ENCODE data around the gene CELA2A.
"Not testable (repeated sequence)": the region's sequence is repeated elsewhere in the genome, so short reads cannot be mapped to it uniquely, and the experiment has no call there.

The CELA2A gene

DNA sequence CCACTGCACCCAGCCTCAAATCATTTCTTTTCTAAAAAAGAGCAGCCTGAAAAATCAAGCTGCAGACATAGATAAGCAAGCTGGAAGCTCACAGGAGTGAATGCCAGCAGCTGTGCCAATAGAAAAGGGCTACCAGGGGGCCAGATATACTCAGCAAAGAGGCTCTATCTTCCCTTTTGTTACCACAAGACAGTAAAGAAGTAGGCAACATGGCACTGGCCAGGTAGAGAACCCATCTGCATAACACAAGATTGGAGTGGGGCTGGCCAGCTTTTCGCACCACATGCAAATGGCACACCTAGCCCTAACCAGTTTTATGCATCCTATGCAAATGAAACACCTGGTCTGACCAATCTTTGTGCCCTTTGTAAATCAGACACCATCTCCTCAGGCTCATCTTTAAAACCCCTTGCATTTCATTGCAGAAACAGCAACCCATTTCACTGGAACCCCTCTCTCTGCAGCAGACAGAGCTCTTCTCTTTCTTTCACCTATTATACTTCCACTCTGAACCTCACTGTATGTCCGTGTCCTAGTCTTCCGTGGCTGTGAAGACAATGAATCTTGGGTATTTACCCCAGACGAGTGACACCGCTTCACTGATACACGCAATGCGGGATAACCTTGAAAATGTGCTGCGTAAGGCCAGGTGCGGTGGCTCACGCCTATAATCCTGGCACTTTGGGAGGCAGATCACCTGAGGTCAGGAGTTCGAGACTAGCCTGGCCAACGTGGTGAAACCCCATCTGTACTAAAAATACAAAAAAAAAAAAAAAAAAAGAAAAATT lies 52.4 kb downstream of the CELA2A start:
- H3K4me1 ChIP-seq (ENCODE audit: insufficient read depth, low read length) = peaks cover 19% of the 10 kb centered on the region; the same call in 1 of the 2 replicates
- H3K27me3 ChIP-seq (ENCODE audit: insufficient read depth, low read length) = no peaks in the 10 kb centered on the region
- peak overlapping the region; percentile 91 for H3K27ac ChIP-seq (ENCODE audit: low read depth, low read length)
- H3K4me3 ChIP-seq (ENCODE audit: low read length) = no peak overlapping the region
- WGBS = 71% methylated on average over 11 of the region's 12 CpGs
- no peaks in the 10 kb centered on the region for H3K9me3 ChIP-seq (ENCODE audit: insufficient read depth, low read depth, low read length)
- peaks cover 19% of the 10 kb centered on the region for H3K36me3 ChIP-seq (ENCODE audit: insufficient read depth, low read length)
- peak overlapping the region; percentile 69; the same call in 1 of the 2 replicates for H3K9ac ChIP-seq (ENCODE audit: low read depth, low read length)

DNA sequence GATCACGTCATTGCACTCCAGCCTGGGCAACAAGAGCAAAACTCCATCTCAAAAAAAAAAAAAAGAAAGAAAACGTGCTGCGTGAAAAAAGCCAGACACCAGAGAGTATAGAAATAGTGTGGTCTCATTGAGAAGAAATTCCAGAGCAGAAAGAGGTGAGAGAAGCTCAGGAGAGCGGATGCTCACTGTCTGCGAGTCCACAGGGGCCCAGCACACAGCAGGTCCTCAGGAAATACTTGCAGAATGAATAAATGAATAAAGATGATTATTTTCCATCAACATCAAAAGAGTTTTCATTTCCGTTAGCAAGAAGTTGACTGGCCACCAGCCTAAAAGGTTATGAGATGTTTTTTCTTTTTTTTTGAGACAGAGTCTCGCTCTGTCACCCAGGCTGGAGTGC lies 53.1 kb downstream of the CELA2A start:
- no peak overlapping the region; the same call in 1 of the 2 replicates for H3K27ac ChIP-seq (ENCODE audit: low read depth, low read length)
- H3K4me1 ChIP-seq (ENCODE audit: insufficient read depth, low read length) = peaks cover 19% of the 10 kb centered on the region; the same call in 1 of the 2 replicates
- WGBS = 86% methylated on average over 6 of the region's 7 CpGs
- no peaks in the 10 kb centered on the region for H3K9me3 ChIP-seq (ENCODE audit: insufficient read depth, low read depth, low read length)
- no peaks in the 10 kb centered on the region for H3K27me3 ChIP-seq (ENCODE audit: insufficient read depth, low read length)
- no peak overlapping the region for H3K9ac ChIP-seq (ENCODE audit: low read depth, low read length)
- H3K36me3 ChIP-seq (ENCODE audit: insufficient read depth, low read length) = peaks cover 13% of the 10 kb centered on the region
- H3K4me3 ChIP-seq (ENCODE audit: low read length) = no peak overlapping the region

DNA sequence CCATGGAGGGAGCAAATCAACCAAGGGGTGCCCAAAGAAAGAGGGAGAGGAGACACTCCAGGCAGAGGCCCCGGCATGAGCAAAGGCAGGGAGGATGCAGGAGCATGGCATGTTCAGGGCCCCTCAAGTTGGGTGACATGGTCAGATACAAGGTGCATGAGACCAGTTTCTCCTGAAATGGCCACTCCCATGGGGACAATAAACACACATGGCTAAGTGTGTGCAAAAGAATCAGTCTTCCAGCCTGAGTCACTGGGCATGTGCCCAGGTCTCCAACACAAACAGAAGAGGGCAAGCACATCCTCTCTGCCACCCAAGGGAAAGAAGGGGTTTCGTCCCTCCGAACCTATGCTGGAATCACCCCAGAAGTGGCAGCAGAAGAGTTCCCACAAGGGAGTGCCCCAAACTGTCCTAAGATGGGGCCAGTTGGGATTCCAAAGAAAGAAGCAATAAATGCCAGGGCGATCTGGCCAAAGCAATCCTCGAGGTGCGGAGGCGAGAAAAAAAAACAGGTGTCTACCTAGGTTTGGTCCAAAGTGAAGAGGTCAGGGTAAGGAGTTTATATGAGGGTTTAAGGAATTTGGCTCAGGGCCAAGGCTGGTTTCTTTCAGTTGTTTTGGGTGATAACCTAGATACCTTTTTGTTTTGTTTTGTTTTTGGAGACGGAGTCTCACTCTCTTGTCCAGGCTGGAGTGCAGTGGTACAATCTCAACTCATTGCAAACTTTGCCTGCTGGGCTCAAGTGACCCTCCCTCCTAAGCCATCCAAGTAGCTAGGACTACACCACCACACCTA lies 54.3 kb downstream of the CELA2A start:
- H3K9ac ChIP-seq (ENCODE audit: low read depth, low read length) = no peak overlapping the region
- no peaks in the 10 kb centered on the region for H3K9me3 ChIP-seq (ENCODE audit: insufficient read depth, low read depth, low read length)
- no peak overlapping the region for H3K4me3 ChIP-seq (ENCODE audit: low read length)
- H3K27me3 ChIP-seq (ENCODE audit: insufficient read depth, low read length) = no peaks in the 10 kb centered on the region
- WGBS = 92% methylated on average over 8 of the region's 8 CpGs
- no peak overlapping the region for H3K27ac ChIP-seq (ENCODE audit: low read depth, low read length)
- H3K36me3 ChIP-seq (ENCODE audit: insufficient read depth, low read length) = peaks cover 13% of the 10 kb centered on the region
- peaks cover 19% of the 10 kb centered on the region; the same call in 1 of the 2 replicates for H3K4me1 ChIP-seq (ENCODE audit: insufficient read depth, low read length)

DNA sequence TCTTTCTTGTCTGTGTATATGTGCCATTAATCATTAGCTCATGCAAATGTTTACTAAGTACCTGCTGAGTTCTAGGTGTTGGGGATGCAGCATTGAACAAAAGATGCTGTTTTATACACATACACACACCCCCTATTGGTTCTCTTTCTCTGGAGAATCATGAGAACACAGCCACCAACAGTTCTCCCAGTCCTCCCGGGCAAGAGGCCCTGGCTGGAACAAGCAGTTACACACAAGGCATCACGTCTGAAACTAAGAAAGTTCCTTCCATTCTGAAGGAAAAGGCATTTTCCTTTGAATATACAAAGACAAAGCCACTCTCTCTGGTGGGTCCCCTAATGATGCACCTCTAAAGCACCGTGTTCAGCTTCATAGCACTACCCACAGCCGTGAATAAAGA lies 56.7 kb downstream of the CELA2A start:
- Histone ChIP-seq H3K9ac (ENCODE audit: low read depth, low read length) (no peak overlapping the region), H3K9me3 (ENCODE audit: insufficient read depth, low read depth, low read length) (no peaks in the 10 kb centered on the region), H3K4me3 (ENCODE audit: low read length) (no peak overlapping the region), H3K27me3 (ENCODE audit: insufficient read depth, low read length) (no peaks in the 10 kb centered on the region), H3K4me1 (ENCODE audit: insufficient read depth, low read length) (peaks cover 5% of the 10 kb centered on the region; the same call in 1 of the 2 replicates), H3K36me3 (ENCODE audit: insufficient read depth, low read length) (peaks cover 24% of the 10 kb centered on the region), H3K27ac (ENCODE audit: low read depth, low read length) (no peak overlapping the region)
- 89% methylated on average over 4 of the region's 4 CpGs for WGBS

DNA sequence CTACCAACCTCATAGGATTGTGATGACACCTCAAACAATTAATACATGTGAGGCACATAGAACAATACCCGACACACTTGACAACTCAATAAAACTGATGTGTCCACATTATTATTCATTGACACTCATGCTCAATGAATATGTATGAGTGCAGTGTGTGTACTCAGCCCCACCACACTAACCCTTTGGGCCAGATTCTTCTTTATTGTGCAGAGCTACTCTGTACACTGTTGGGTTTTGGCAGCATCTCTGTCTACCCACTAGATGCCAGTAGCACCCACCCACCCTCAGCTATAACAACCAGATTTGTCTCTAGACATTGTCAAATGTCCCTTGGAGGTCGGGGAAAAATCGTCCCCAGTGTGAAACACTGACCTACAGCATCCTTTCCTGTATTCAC lies 57.4 kb downstream of the CELA2A start:
- no peak overlapping the region for H3K27ac ChIP-seq (ENCODE audit: low read depth, low read length)
- 0 out of 2 replicates have a peak, but pooled peaks cover 5% of the 10 kb centered on the region for H3K4me1 ChIP-seq (ENCODE audit: insufficient read depth, low read length)
- H3K4me3 ChIP-seq (ENCODE audit: low read length) = no peak overlapping the region
- no peak overlapping the region for H3K9ac ChIP-seq (ENCODE audit: low read depth, low read length)
- H3K36me3 ChIP-seq (ENCODE audit: insufficient read depth, low read length) = peaks cover 24% of the 10 kb centered on the region
- 90% methylated on average over 3 of the region's 3 CpGs for WGBS
- H3K27me3 ChIP-seq (ENCODE audit: insufficient read depth, low read length) = no peaks in the 10 kb centered on the region
- H3K9me3 ChIP-seq (ENCODE audit: insufficient read depth, low read depth, low read length) = no peaks in the 10 kb centered on the region

DNA sequence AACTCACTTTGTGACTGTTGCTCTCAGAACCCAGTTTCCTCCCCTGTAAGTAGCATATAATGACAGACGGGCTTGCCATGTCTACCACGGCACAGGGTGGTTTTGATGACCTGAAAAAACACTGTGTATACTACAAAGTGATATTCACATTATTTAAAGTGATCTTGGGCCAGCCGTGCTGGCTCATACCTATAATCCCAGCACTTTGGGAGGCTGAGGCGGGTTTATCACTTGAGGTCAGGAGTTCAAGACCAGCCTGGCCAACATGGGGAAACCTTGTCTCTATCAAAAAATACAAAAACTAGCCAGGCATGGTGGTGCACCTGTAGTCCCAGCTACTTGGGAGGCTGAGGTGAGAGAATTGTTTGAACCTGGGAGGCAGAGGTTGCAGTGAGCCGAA lies 58.0 kb downstream of the CELA2A start:
- H3K4me3 ChIP-seq (ENCODE audit: low read length); H3K9ac ChIP-seq (ENCODE audit: low read depth, low read length); H3K4me1 ChIP-seq (ENCODE audit: insufficient read depth, low read length); H3K9me3 ChIP-seq (ENCODE audit: insufficient read depth, low read depth, low read length); H3K27ac ChIP-seq (ENCODE audit: low read depth, low read length); H3K27me3 ChIP-seq (ENCODE audit: insufficient read depth, low read length): not testable (repeated sequence)
- peaks cover 24% of the 10 kb centered on the region for H3K36me3 ChIP-seq (ENCODE audit: insufficient read depth, low read length)
- 89% methylated on average over 4 of the region's 5 CpGs for WGBS

DNA sequence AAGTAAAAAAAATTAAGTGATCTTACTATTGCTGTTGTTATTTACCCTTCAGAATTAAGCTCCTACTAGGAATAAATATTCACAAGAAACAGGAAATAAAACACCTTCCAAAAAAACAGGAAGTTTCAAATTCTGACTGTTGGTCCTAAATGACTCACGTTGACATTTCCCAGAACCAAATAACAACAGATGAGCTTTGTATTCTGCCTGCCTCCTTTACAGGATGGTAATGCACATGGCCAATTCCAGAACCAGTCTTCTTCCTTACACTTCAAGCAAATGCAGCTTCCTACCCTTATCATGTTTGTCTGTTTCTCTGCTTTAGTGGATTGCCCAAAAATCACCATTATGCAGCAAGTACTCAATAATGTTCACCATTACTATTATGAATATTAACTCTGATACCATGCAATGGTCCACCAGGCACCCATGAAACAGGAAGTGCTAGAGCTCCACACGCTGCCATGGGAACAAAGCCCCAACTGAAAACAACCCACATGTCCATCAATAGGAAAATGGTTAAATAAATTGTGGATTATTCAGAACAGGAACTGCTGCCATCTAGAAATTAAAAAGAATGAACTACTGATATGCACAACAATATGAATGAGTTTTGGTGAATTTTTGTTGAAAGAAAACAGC lies 58.6 kb downstream of the CELA2A start:
- no peaks in the 10 kb centered on the region for H3K27me3 ChIP-seq (ENCODE audit: insufficient read depth, low read length)
- no peak overlapping the region for H3K4me3 ChIP-seq (ENCODE audit: low read length)
- 87% methylated on average over 1 of the region's 2 CpGs for WGBS
- no peak overlapping the region for H3K27ac ChIP-seq (ENCODE audit: low read depth, low read length)
- H3K9ac ChIP-seq (ENCODE audit: low read depth, low read length) = no peak overlapping the region
- peaks cover 24% of the 10 kb centered on the region for H3K36me3 ChIP-seq (ENCODE audit: insufficient read depth, low read length)
- no peaks in the 10 kb centered on the region for H3K9me3 ChIP-seq (ENCODE audit: insufficient read depth, low read depth, low read length)
- H3K4me1 ChIP-seq (ENCODE audit: insufficient read depth, low read length) = no peaks in the 10 kb centered on the region

DNA sequence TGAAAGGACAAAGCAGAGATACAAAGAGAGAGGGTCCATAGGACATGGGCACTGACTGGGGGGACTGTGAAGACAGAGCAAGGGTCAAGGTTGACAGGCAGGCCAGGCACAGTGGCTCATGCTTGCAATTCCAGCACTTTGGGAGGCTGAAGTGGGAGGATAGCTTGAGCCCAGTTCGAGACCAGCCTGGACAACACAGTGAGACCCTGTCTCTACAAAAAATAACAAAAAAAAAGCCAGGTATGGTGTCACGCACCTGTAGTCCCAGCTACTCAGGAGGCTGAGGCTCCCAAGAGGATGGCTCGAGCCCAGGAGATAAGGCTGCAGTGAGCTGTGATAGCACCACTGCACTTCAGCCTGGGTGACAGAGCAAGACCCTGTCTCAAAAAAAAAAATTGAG lies 63.1 kb downstream of the CELA2A start:
- Histone ChIP-seq H3K36me3 (ENCODE audit: insufficient read depth, low read length) (peaks cover 15% of the 10 kb centered on the region), H3K27ac (ENCODE audit: low read depth, low read length) (no peak overlapping the region), H3K27me3 (ENCODE audit: insufficient read depth, low read length) (no peaks in the 10 kb centered on the region), H3K9me3 (ENCODE audit: insufficient read depth, low read depth, low read length) (no peaks in the 10 kb centered on the region), H3K4me3 (ENCODE audit: low read length) (no peak overlapping the region), H3K9ac (ENCODE audit: low read depth, low read length) (no peak overlapping the region), H3K4me1 (ENCODE audit: insufficient read depth, low read length) (no peaks in the 10 kb centered on the region)
- WGBS = 89% methylated on average over 3 of the region's 3 CpGs

DNA sequence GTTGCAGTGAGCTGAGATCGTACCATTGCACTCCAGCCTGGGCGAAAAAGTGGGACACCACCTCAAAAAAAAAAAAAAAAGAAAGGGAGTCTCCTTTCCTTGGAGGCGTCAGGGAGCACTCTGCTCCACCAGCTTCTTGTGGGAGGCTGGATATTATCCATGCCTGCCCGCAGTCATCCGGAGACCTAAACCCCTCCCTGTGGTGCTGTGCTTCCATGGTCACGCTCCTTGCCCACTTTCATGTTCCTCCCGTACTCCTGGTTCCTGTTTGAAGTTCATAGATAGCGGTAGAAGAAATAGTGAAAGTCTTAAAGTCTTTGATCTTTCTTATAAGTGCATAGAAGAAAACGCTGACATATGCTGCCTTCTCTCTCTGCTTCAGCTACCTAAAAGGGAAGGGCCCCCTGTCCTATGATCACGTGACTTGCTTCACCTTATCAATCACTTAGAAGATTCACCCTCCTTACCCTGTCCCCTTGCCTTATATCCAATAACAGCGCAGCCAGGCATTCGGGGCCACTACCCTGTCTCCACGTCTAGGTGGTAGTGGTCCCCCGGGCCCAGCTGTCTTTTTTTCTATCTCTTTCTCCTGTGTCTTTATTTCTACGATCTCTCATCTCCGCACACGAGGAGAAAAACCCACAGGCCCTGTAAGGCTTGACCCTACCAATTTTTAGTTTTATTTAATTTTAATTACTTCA lies 64.8 kb downstream of the CELA2A start:
- 92% methylated on average over 16 of the region's 17 CpGs for whole genome bisulfite sequencing

More for the DNA sequence above, 64.8 kb downstream of the CELA2A start:
- not testable (repeated sequence) for H3K9me3 ChIP-seq (ENCODE audit: insufficient read depth, low read depth, low read length); H3K4me3 ChIP-seq (ENCODE audit: low read length); H3K4me1 ChIP-seq (ENCODE audit: insufficient read depth, low read length); H3K27ac ChIP-seq (ENCODE audit: low read depth, low read length); H3K9ac ChIP-seq (ENCODE audit: low read depth, low read length); H3K27me3 ChIP-seq (ENCODE audit: insufficient read depth, low read length)
- peaks cover 14% of the 10 kb centered on the region for H3K36me3 ChIP-seq (ENCODE audit: insufficient read depth, low read length)
